NK-92 treated with Interleukin-12 subunit alpha and Interleukin-12 subunit beta, amount 100 ng/mL, for 24 hours (cell line): Measurements from ENCODE around the gene HUWE1.

Experiments
- DNase-seq: peaks from one replicate; lab custom pipeline; 2025; lab: John Stamatoyannopoulos, UW

Gene HUWE1

GRCh38 chrX:53684415-53685192 is 1.9 kb downstream of the HUWE1 start:
- DNase-seq = no peak

GRCh38 chrX:53683556-53684414 is 2.7 kb downstream of the HUWE1 start:
- DNase-seq = peak; percentile 96

- peak; percentile 13 for DNase-seq
Measured at GRCh38 chrX:53682885-53683555, 3.5 kb downstream of the HUWE1 start.

GRCh38 chrX:53681661-53682060 is 4.9 kb downstream of the HUWE1 start:
- no peak for DNase-seq

- no peak for DNase-seq
Measured at GRCh38 chrX:53678667-53679066, 7.9 kb downstream of the HUWE1 start.

GRCh38 chrX:53677286-53677685 is 9.2 kb downstream of the HUWE1 start:
- no peak for DNase-seq

- no peak for DNase-seq
Measured at GRCh38 chrX:53674581-53674980, 11.9 kb downstream of the HUWE1 start.

- no peak for DNase-seq
Measured at GRCh38 chrX:53669258-53669657, 17.3 kb downstream of the HUWE1 start.

GRCh38 chrX:53666171-53666570 is 20.3 kb downstream of the HUWE1 start:
- no peak for DNase-seq

- no peak for DNase-seq
Measured at GRCh38 chrX:53660004-53660403, 26.5 kb downstream of the HUWE1 start.

GRCh38 chrX:53659039-53659438 is 27.5 kb downstream of the HUWE1 start:
- DNase-seq = no peak

- DNase-seq = no peak
Measured at GRCh38 chrX:53656845-53657244, 29.7 kb downstream of the HUWE1 start.

- no peak for DNase-seq
Measured at GRCh38 chrX:53654376-53654775, 32.1 kb downstream of the HUWE1 start.

- DNase-seq = no peak
Measured at GRCh38 chrX:53644751-53645150, 41.8 kb downstream of the HUWE1 start.

- DNase-seq = no peak
Measured at GRCh38 chrX:53642337-53642736, 44.2 kb downstream of the HUWE1 start.

GRCh38 chrX:53639257-53639656 is 47.3 kb downstream of the HUWE1 start:
- DNase-seq = no peak

GRCh38 chrX:53637479-53637878 is 49.0 kb downstream of the HUWE1 start:
- DNase-seq = no peak

GRCh38 chrX:53631156-53631555 is 55.4 kb downstream of the HUWE1 start:
- DNase-seq = no peak

- no peak for DNase-seq
Measured at GRCh38 chrX:53630261-53630660, 56.3 kb downstream of the HUWE1 start.

GRCh38 chrX:53622431-53622830 is 64.1 kb downstream of the HUWE1 start:
- DNase-seq = no peak

- no peak for DNase-seq
Measured at GRCh38 chrX:53621418-53621986, 65.0 kb downstream of the HUWE1 start.

GRCh38 chrX:53616946-53617345 is 69.6 kb downstream of the HUWE1 start:
- DNase-seq = no peak
